DMS114 treated with DMSO at 0.1 percent for 48 hours (cell line): ENCODE results near the gene OBP2A.

Experiments used
- DNase-seq: peaks from one replicate; lab custom pipeline; 2025; ENCODE audit not compliant: unreplicated experiment; lab: John Stamatoyannopoulos, UW

The OBP2A gene

GRCh38 chr9:135575995-135576631, 30.2 kb downstream of the OBP2A start:
- DNase-seq, result no peak

GRCh38 chr9:135577256-135577655, 31.3 kb downstream of the OBP2A start:
- no peak for DNase-seq

GRCh38 chr9:135579356-135579755, 33.4 kb downstream of the OBP2A start:
- no peak for DNase-seq

- DNase-seq, result no peak
These were observed 34.1 kb downstream of the OBP2A start for GRCh38 chr9:135579889-135580660.

- DNase-seq, result no peak
These were observed 34.9 kb downstream of the OBP2A start for GRCh38 chr9:135580664-135581380.

GRCh38 chr9:135581636-135582426, 35.9 kb downstream of the OBP2A start:
- no peak for DNase-seq

GRCh38 chr9:135582541-135582940, 36.6 kb downstream of the OBP2A start:
- no peak for DNase-seq

GRCh38 chr9:135582966-135583687, 37.2 kb downstream of the OBP2A start:
- no peak for DNase-seq

GRCh38 chr9:135583688-135584011, 37.7 kb downstream of the OBP2A start:
- DNase-seq, result no peak

- no peak for DNase-seq
These were observed 38.4 kb downstream of the OBP2A start for GRCh38 chr9:135584371-135584770.

GRCh38 chr9:135584934-135585333, 39.0 kb downstream of the OBP2A start:
- no peak for DNase-seq

- no peak for DNase-seq
These were observed 40.7 kb downstream of the OBP2A start for GRCh38 chr9:135586601-135587109.

GRCh38 chr9:135587658-135588057, 41.7 kb downstream of the OBP2A start:
- DNase-seq, result no peak

GRCh38 chr9:135588371-135588770, 42.4 kb downstream of the OBP2A start:
- no peak for DNase-seq

- no peak for DNase-seq
These were observed 43.1 kb downstream of the OBP2A start for GRCh38 chr9:135588886-135589595.

GRCh38 chr9:135589596-135590485, 43.9 kb downstream of the OBP2A start:
- DNase-seq, result no peak

- DNase-seq, result no peak
These were observed 44.7 kb downstream of the OBP2A start for GRCh38 chr9:135590486-135591079.

GRCh38 chr9:135591506-135592330, 45.8 kb downstream of the OBP2A start:
- no peak for DNase-seq
